Breast epithelium (tissue), 4 donors: ENCODE data around the gene PHACTR1. TPM values are rescaled to one million over a fixed set of nuclear protein-coding genes. Genes with fewer than 3 reads are reported as not detected.

Source experiments
- DNase-seq, 2 donors: peaks; one replicate each; pipeline ENCODE4 v3.0.0-alpha.2; 2019; ENCODE audit warnings: low spot score in 2 of 2
- H3K27ac ChIP-seq, 2 donors: fragments of 200-600 bp; sonication (generic) in 1 of 2; one replicate each; pipeline ENCODE4 v1.5.1; 2016 to 2019; ENCODE audit warnings: mild to moderate bottlenecking in 1 of 2
- H3K27me3 ChIP-seq, 2 donors: fragments of 200-600 bp; sonication (generic) in 1 of 2; one replicate each; pipeline versions ENCODE4 v1.5.1 to v1.6.0; 2017 to 2019; ENCODE audit warnings: control low read depth in 1 of 2, mild to moderate bottlenecking in 1 of 2
- H3K36me3 ChIP-seq: fragments of 200-600 bp; one replicate; pipeline ENCODE4 v1.5.1; 2019
- H3K4me1 ChIP-seq, 2 donors: fragments of 200-600 bp; sonication (generic); one replicate each; pipeline ENCODE4 v1.5.1; 2016 to 2019; ENCODE audit warnings: control low read depth in 1 of 2
- H3K4me3 ChIP-seq, 3 donors: fragments of 200-600 bp; sonication (generic); 1 replicate in 2 of 3; 2 replicates in 1 of 3; pipeline ENCODE4 v1.5.1; 2016 to 2019; ENCODE audit warnings: mild to moderate bottlenecking in 3 of 3, moderate library complexity in 2 of 3
- H3K9me3 ChIP-seq, 2 donors: fragments of 200-600 bp; sonication (generic) in 1 of 2; one replicate each; pipeline ENCODE4 v1.5.1; 2016 to 2019; ENCODE audit warnings: control low read depth in 1 of 2
- POLR2A ChIP-seq: fragments of 450-650 bp; IDR thresholded peaks from one replicate; pipeline ENCODE4 v1.6.1; 2016; ENCODE audit warnings: antibody characterized with exemption, mild to moderate bottlenecking, moderate library complexity
- POLR2AphosphoS5 ChIP-seq, 3 donors: sonication (generic); formaldehyde crosslinking; IDR thresholded peaks; one replicate each; pipeline ENCODE4 v1.6.1; 2017; ENCODE audit warnings: antibody characterized with exemption in 3 of 3
- intact Hi-C: fragments of 100-400 bp; cut with DNase I; formaldehyde crosslinking; loops from one replicate; pipeline ENCODE4 v1.15.1; 2023; ENCODE audit warnings: low total_unique reads
- total RNA-seq, 3 donors: library from RNA; depleted of rRNA; stranded (reverse); fragments of >200 nt; gene quantifications; one replicate each; pipeline ENCODE4 v1.1.0, GENCODE V29; 2016
- TF ChIP-seq, protein P1 (sequence below), 3 donors: fragments of 450-650 bp; IDR thresholded peaks; one replicate each; pipeline ENCODE4 v1.5.1; 2016 to 2017; ENCODE audit warnings: antibody characterized with exemption in 3 of 3, mild to moderate bottlenecking in 3 of 3, moderate library complexity in 3 of 3

PHACTR1 gene
- total RNA-seq, 3 donors from 2014 or later = 4.1 to 5.6 (median 4.6) TPM

DNA sequence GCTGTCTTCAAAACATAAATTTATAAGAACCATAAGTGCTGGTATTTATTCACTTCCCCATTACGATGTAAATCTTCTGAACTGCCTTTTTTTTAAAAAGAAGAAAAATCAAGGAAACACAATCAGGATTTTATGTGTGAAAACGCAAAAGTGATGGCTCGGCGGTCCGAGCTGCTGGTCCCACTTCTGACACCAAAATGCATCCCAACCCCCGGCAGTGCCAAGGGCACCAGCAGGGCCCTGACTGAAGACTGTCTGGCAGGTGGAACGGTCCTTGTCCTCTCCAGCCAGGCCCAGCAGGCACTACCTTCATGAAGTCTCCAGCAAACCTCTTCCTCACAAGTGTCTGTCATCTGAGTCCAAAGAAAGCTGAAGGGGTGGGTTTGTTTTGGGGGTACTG lies 570.5 kb downstream of the PHACTR1 start:
- H3K27me3 ChIP-seq = no peaks in the 10 kb centered on the region
- no peaks in the 10 kb centered on the region for H3K36me3 ChIP-seq
- DNase-seq = no peak
- intact Hi-C loops = no loop called here
- no peaks in the 10 kb centered on the region for H3K4me1 ChIP-seq
- TF ChIP-seq POLR2A = no peak
- H3K27ac ChIP-seq = no peak overlapping the region
- no peak overlapping the region for H3K4me3 ChIP-seq
- peaks cover 20 to 27% of the 10 kb centered on the region in 2 donors for H3K9me3 ChIP-seq

- no peaks in the 10 kb centered on the region for H3K36me3 ChIP-seq
- no peaks in the 10 kb centered on the region for H3K4me1 ChIP-seq
- peaks cover 20 to 27% of the 10 kb centered on the region in 2 donors for H3K9me3 ChIP-seq
- H3K4me3 ChIP-seq = no peak overlapping the region
- no peak for DNase-seq
- intact Hi-C loops = no loop called here
- H3K27me3 ChIP-seq = no peaks in the 10 kb centered on the region
- TF ChIP-seq, protein P1, sequence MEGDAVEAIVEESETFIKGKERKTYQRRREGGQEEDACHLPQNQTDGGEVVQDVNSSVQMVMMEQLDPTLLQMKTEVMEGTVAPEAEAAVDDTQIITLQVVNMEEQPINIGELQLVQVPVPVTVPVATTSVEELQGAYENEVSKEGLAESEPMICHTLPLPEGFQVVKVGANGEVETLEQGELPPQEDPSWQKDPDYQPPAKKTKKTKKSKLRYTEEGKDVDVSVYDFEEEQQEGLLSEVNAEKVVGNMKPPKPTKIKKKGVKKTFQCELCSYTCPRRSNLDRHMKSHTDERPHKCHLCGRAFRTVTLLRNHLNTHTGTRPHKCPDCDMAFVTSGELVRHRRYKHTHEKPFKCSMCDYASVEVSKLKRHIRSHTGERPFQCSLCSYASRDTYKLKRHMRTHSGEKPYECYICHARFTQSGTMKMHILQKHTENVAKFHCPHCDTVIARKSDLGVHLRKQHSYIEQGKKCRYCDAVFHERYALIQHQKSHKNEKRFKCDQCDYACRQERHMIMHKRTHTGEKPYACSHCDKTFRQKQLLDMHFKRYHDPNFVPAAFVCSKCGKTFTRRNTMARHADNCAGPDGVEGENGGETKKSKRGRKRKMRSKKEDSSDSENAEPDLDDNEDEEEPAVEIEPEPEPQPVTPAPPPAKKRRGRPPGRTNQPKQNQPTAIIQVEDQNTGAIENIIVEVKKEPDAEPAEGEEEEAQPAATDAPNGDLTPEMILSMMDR (IDR thresholded peaks at IDR 0.05) = no peak
- no peak for TF ChIP-seq POLR2AphosphoS5 (IDR thresholded peaks at IDR 0.05)
- TF ChIP-seq POLR2A = no peak
- no peak overlapping the region for H3K27ac ChIP-seq
These were observed 571.9 kb downstream of the PHACTR1 start for GRCh38 chr6:13288481-13288880.

GRCh38 chr6:13288969-13289391 lies 572.4 kb downstream of the PHACTR1 start:
- no peak overlapping the region for H3K4me3 ChIP-seq
- peaks cover 20 to 27% of the 10 kb centered on the region in 2 donors for H3K9me3 ChIP-seq
- no peak overlapping the region for H3K27ac ChIP-seq
- no peaks in the 10 kb centered on the region for H3K4me1 ChIP-seq
- H3K36me3 ChIP-seq = no peaks in the 10 kb centered on the region
- intact Hi-C loops = no loop called here
- TF ChIP-seq, protein P1 (IDR thresholded peaks at IDR 0.05) = no peak
- TF ChIP-seq POLR2A (no peak), POLR2AphosphoS5 (IDR thresholded peaks at IDR 0.05) (no peak)
- H3K27me3 ChIP-seq = no peaks in the 10 kb centered on the region
- DNase-seq = no peak

DNA sequence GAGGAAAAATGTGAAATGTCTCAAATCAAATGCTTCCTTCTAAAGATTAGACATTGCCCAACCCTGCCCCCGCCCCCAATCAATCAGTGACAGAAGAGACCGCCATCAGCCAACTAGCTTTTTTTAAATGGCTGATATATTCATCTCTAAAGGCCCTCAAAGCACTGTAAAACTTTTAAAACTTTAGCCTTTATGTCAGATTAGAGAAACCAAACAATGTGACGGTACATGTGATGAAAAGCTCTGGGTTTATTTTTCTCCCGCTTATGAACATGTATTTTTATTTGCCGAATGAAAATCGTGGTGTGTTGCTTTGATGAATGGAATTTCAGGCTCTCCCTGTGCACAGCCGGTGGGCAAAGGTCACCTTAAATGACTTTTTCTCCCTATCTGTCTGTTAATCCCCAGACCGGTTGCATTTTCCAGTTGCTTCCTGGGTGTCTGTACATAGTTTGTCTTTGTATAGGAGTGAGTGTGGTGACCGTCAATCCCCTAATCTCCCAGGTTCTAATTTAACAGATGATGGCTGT lies 573.3 kb downstream of the PHACTR1 start:
- Histone ChIP-seq H3K27ac (no peak overlapping the region), H3K9me3 (peaks cover 20 to 27% of the 10 kb centered on the region in 2 donors), H3K27me3 (no peaks in the 10 kb centered on the region), H3K4me1 (no peaks in the 10 kb centered on the region), H3K4me3 (no peak overlapping the region), H3K36me3 (no peaks in the 10 kb centered on the region)
- intact Hi-C loops = no loop called here
- no peak for DNase-seq
- TF ChIP-seq, protein P1 (IDR thresholded peaks at IDR 0.05) = no peak
- TF ChIP-seq POLR2A = no peak
- no peak for TF ChIP-seq POLR2AphosphoS5 (IDR thresholded peaks at IDR 0.05)

GRCh38 chr6:13290335-13290734 lies 573.8 kb downstream of the PHACTR1 start:
- Histone ChIP-seq H3K9me3 (peaks cover 20 to 27% of the 10 kb centered on the region in 2 donors), H3K27me3 (no peaks in the 10 kb centered on the region), H3K4me3 (no peak overlapping the region), H3K36me3 (no peaks in the 10 kb centered on the region), H3K27ac (no peak overlapping the region), H3K4me1 (no peaks in the 10 kb centered on the region)
- intact Hi-C loops = no loop called here
- TF ChIP-seq, protein P1 (IDR thresholded peaks at IDR 0.05) = no peak
- TF ChIP-seq POLR2A (no peak), POLR2AphosphoS5 (IDR thresholded peaks at IDR 0.05) (no peak)
- no peak for DNase-seq
